PC-3 (cell line): Measurements from ENCODE around the gene YY1. TPM values are rescaled to one million over a fixed set of nuclear protein-coding genes. Genes with fewer than 3 reads are reported as not detected.

ENCODE experiments used
- ATAC-seq: fragments of 200-7000 bp; cut with Tn5 transposase; 2 replicates; pipeline ENCODE4 v1.9.1; 2020; ENCODE audit warnings: mild to moderate bottlenecking, moderate library complexity
- BruUV-seq: library from RNA; stranded (reverse); fragments of 400-500 nt; replicated peaks from 2 replicates; lab custom pipeline; 2021; lab: Mats Ljungman, UMichigan
- CTCF ChIA-PET: fragments of 300-600 bp; sonication (Branson Sonifier 250); formaldehyde crosslinking; loops from one replicate; lab custom pipeline; 2022; ENCODE audit warnings: antibody characterized with exemption; lab: Charles Lee
- POLR2A ChIA-PET: fragments of 300-600 bp; sonication (Branson Sonifier 250); formaldehyde crosslinking; loops from one replicate; lab custom pipeline; 2022; ENCODE audit warnings: antibody characterized with exemption; ENCODE audit not compliant: unreplicated experiment; lab: Charles Lee
- DNase-seq: peaks from one replicate; pipeline ENCODE4 v3.0.0-alpha.2; 2015
- H2AFZ ChIP-seq: fragments of 300-600 bp; sonication (generic); 2 replicates; pipeline ENCODE4 v1.6.0; 2016; ENCODE audit warnings: antibody characterized with exemption, low read length
- H3F3A ChIP-seq: fragments of 300-600 bp; sonication (generic); one replicate; pipeline ENCODE4 v1.6.0; 2017; ENCODE audit warnings: antibody characterized with exemption, low read length, control low read depth, mild to moderate bottlenecking; ENCODE audit not compliant: unreplicated experiment
- H3K27ac ChIP-seq: fragments of 300-600 bp; sonication (generic); 2 replicates; pipeline ENCODE4 v1.5.1; 2016; ENCODE audit warnings: mild to moderate bottlenecking, low read length
- H3K27me3 ChIP-seq: fragments of 300-600 bp; sonication (generic); 2 replicates; pipeline ENCODE4 v1.6.1; 2016; ENCODE audit warnings: low read length, mixed read lengths
- H3K36me3 ChIP-seq: fragments of 300-600 bp; sonication (generic); 2 replicates; pipeline ENCODE4 v1.6.1; 2016; ENCODE audit warnings: low read depth, mixed run types, low read length, mixed read lengths
- H3K4me1 ChIP-seq: fragments of 300-600 bp; sonication (generic); 2 replicates; pipeline ENCODE4 v1.5.1; 2016; ENCODE audit warnings: low read length; ENCODE audit not compliant: insufficient read depth
- H3K4me2 ChIP-seq: fragments of 300-600 bp; sonication (generic); 2 replicates; pipeline ENCODE4 v1.6.0; 2016; ENCODE audit warnings: low read length
- H3K4me3 ChIP-seq: fragments of 300-600 bp; sonication (generic); 2 replicates; pipeline ENCODE4 v1.5.1; 2016; ENCODE audit warnings: mild to moderate bottlenecking, low read length, mixed read lengths
- H3K79me2 ChIP-seq: fragments of 300-600 bp; sonication (generic); 2 replicates; pipeline ENCODE4 v1.6.1; 2017; ENCODE audit warnings: low read length, mixed read lengths
- H3K9ac ChIP-seq: fragments of 300-600 bp; sonication (generic); 2 replicates; pipeline ENCODE4 v1.6.0; 2016; ENCODE audit warnings: mild to moderate bottlenecking, low read length
- H3K9me2 ChIP-seq: fragments of 300-600 bp; sonication (generic); replicated peaks from 2 replicates; pipeline ENCODE4 v1.6.1; 2016; ENCODE audit warnings: mixed run types, low read length, mixed read lengths
- H3K9me3 ChIP-seq: fragments of 300-600 bp; sonication (generic); 2 replicates; pipeline ENCODE4 v1.6.1; 2016; ENCODE audit warnings: low read length, mixed read lengths
- H4K20me1 ChIP-seq: fragments of 300-600 bp; sonication (generic); 2 replicates; pipeline ENCODE4 v1.6.1; 2016; ENCODE audit warnings: low read length, mixed read lengths
- CTCF ChIP-seq: fragments of 300-600 bp; sonication (generic); conservative IDR thresholded peaks from 2 replicates; pipeline ENCODE4 v1.5.1; 2017; ENCODE audit warnings: antibody characterized with exemption, low read depth, mild to moderate bottlenecking, low read length
- EZH2 ChIP-seq: fragments of 300-600 bp; sonication (generic); IDR thresholded peaks from one replicate; pipeline ENCODE4 v1.6.1; 2017; ENCODE audit warnings: antibody characterized with exemption, mild to moderate bottlenecking, low read length; ENCODE audit not compliant: unreplicated experiment
- EZH2phosphoT487 ChIP-seq: fragments of 300-600 bp; sonication (generic); IDR thresholded peaks from 2 replicates; pipeline ENCODE4 v1.6.1; 2018; ENCODE audit warnings: mild to moderate bottlenecking, antibody characterized with exemption, low read length, borderline replicate concordance
- intact Hi-C: fragments of 100-400 bp; cut with micrococcal nuclease; formaldehyde crosslinking; loops from 2 replicates; pipeline ENCODE4 v1.9.0; 2023
- total RNA-seq: library from RNA; depleted of rRNA; stranded (reverse); fragments of >200 nt; gene quantifications from 2 replicates; pipeline ENCODE4 v1.2.3, GENCODE V29; 2014

The YY1 gene
- total RNA-seq, 1 experiment from 2014 or later, result 64.1 TPM

- intact Hi-C loops, result no loop called here
- Histone ChIP-seq H3K4me1 (0 out of 2 replicates have a peak, but pooled peaks cover 2% of the 10 kb centered on the region), H3K27ac (no peak overlapping the region), H3K9ac (no peak overlapping the region), H3K36me3 (no peaks in the 10 kb centered on the region), H3K4me2 (no peak overlapping the region), H3K9me2 (no peaks in the 10 kb centered on the region), H2AFZ (no peak overlapping the region), H3K9me3 (no peaks in the 10 kb centered on the region), H3F3A (no peaks in the 10 kb centered on the region), H4K20me1 (no peaks in the 10 kb centered on the region), H3K4me3 (no peak overlapping the region), H3K79me2 (no peaks in the 10 kb centered on the region), H3K27me3 (no peaks in the 10 kb centered on the region)
- no TSS peak for BruUV-seq
- TF ChIP-seq EZH2 (no peak), CTCF (no peak), EZH2phosphoT487 (no peak)
- CTCF ChIA-PET, result interaction anchor here (0.6 kb wide), 1 partner anchor 28 kb away, joined by 5 read pairs; no protein-coding TSS in a partner anchor
- POLR2A ChIA-PET, result no interaction called here
- DNase-seq, result no peak
- ATAC-seq, result no peak
Measured at GRCh38 chr14:100290607-100291304, 51.8 kb downstream of the YY1 start.

GRCh38 chr14:100291305-100292075 is 52.5 kb downstream of the YY1 start:
- H3K9me2 ChIP-seq, result no peaks in the 10 kb centered on the region
- H3K4me2 ChIP-seq, result no peak overlapping the region
- no peak overlapping the region for H3K4me3 ChIP-seq
- POLR2A ChIA-PET, result no interaction called here
- no peaks in the 10 kb centered on the region for H3K79me2 ChIP-seq
- H3K9me3 ChIP-seq, result no peaks in the 10 kb centered on the region
- ATAC-seq (no peak), DNase-seq (no peak)
- no peak overlapping the region for H3K9ac ChIP-seq
- H4K20me1 ChIP-seq, result no peaks in the 10 kb centered on the region
- no peaks in the 10 kb centered on the region for H3F3A ChIP-seq
- no peaks in the 10 kb centered on the region for H3K36me3 ChIP-seq
- no peak overlapping the region for H2AFZ ChIP-seq
- H3K27me3 ChIP-seq, result no peaks in the 10 kb centered on the region
- intact Hi-C loops, result no loop called here
- no peak overlapping the region for H3K27ac ChIP-seq
- TSS peak; percentile 22 for BruUV-seq
- CTCF ChIA-PET, result no interaction called here
- TF ChIP-seq CTCF (no peak), EZH2phosphoT487 (no peak), EZH2 (no peak)
- H3K4me1 ChIP-seq, result no peaks in the 10 kb centered on the region
